Sigmoid colon (tissue), 3 donors: ENCODE results near the gene MYL4.

Source experiments
- CTCF ChIP-seq, 4 experiments: fragments of 450-650 bp in 3 of 4; fragments of 200-600 bp in 1 of 4; IDR thresholded peaks; one replicate each; pipeline ENCODE4 v1.5.1; 2016 to 2019; ENCODE audit warnings: antibody characterized with exemption in 4 of 4, mild to moderate bottlenecking in 3 of 4, moderate library complexity in 2 of 4
- POLR2A ChIP-seq, 2 donors: fragments of 450-650 bp; IDR thresholded peaks; one replicate each; pipeline ENCODE4 v1.6.1; 2016; ENCODE audit warnings: antibody characterized with exemption in 2 of 2, mild to moderate bottlenecking in 2 of 2, moderate library complexity in 2 of 2

- TF ChIP-seq POLR2A (IDR thresholded peaks at IDR 0.05) (no peak), CTCF (IDR thresholded peaks at IDR 0.05) (no peak)
Measured at GRCh38 chr17:47218896-47219430, 9.8 kb downstream of the MYL4 start.
